Right lobe of liver (tissue), 6 donors: ENCODE measurements around the gene TRHDE. TPM values are rescaled to one million over a fixed set of nuclear protein-coding genes. Genes with fewer than 3 reads are reported as not detected.

Source experiments
- ATAC-seq, 4 donors: fragments of 200-7000 bp; cut with Tn5 transposase; one replicate each; pipeline ENCODE4 v1.9.1; 2020; ENCODE audit warnings: mild to moderate bottlenecking in 4 of 4, moderate library complexity in 4 of 4
- DNase-seq, 3 donors: peaks; one replicate each; pipeline ENCODE4 v3.0.0-alpha.2; 2020
- H3K27ac ChIP-seq, 3 donors: fragments of 200-600 bp; one replicate each; pipeline ENCODE4 v1.8.0; 2022
- H3K27me3 ChIP-seq, 2 donors: fragments of 200-600 bp; one replicate each; pipeline ENCODE4 v1.8.0; 2022
- H3K36me3 ChIP-seq, 4 donors: fragments of 200-600 bp; sonication (generic) in 1 of 4; one replicate each; pipeline versions ENCODE4 v1.5.1 to v1.8.0; 2017 to 2022; ENCODE audit warnings: control low read depth in 1 of 4
- H3K4me1 ChIP-seq, 4 donors: fragments of 200-600 bp; sonication (generic) in 1 of 4; one replicate each; pipeline versions ENCODE4 v1.5.1 to v1.8.0; 2017 to 2022; ENCODE audit warnings: control low read depth in 1 of 4
- H3K4me3 ChIP-seq, 3 donors: fragments of 200-600 bp; one replicate each; pipeline ENCODE4 v1.8.0; 2022
- H3K9me3 ChIP-seq, 4 donors: fragments of 200-600 bp; sonication (generic) in 1 of 4; one replicate each; pipeline versions ENCODE4 v1.5.1 to v1.8.0; 2017 to 2022; ENCODE audit warnings: control low read depth in 1 of 4
- POLR2A ChIP-seq: fragments of 450-650 bp; IDR thresholded peaks from one replicate; pipeline ENCODE4 v1.6.1; 2017; ENCODE audit warnings: antibody characterized with exemption, mild to moderate bottlenecking
- WGBS: methylation state at CpG from one replicate; pipeline ENCODE4 v1.1.6; 2018; ENCODE audit warnings: low coverage, low lambda C conversion rate; ENCODE audit not compliant: insufficient coverage; ENCODE audit errors: missing lambda C conversion rate; 5-methylcytosine and 5-hydroxymethylcytosine counted together
- intact Hi-C, 2 donors: fragments of 100-400 bp; cut with DNase I; formaldehyde crosslinking; loops; one replicate each; pipeline versions ENCODE4 v1.11.2 to v1.14.1; 2022
- total RNA-seq, 6 experiments: library from RNA; depleted of rRNA in 2 of 6; stranded (reverse); fragments of >200 nt in 2 of 6; fragmentation: NEBNext Ultra II Directional in 3 of 6; extraction: Animal tissue kit (Norgen Biotek cat#: 25700) in 3 of 6; gene quantifications; one replicate each; pipeline versions ENCODE4 v1.1.0 to v1.2.4, GENCODE V29; 2016 to 2023
- TF ChIP-seq, protein P1 (sequence below), 4 donors: fragments of 200-600 bp in 3 of 4; fragments of 450-650 bp in 1 of 4; IDR thresholded peaks; one replicate each; pipeline versions ENCODE4 v1.5.1 to v1.8.0; 2016 to 2022; ENCODE audit warnings: antibody characterized with exemption in 4 of 4, mild to moderate bottlenecking in 2 of 4
- donor health status: DM: no; HTN: yes; CAD: no.
- donor health status: DM: no; HTN: no; CAD: no.
- donor health status: DM: no; HTN: no; CAD: no.
- donor health status: DM: no; HTN: yes; CAD: no.
- donor health status: DM: no; HTN: yes; CAD: no.

TRHDE gene
- total RNA-seq, 6 experiments from 2014 or later = 0.10 to 4.3 (median 0.90) TPM

DNA sequence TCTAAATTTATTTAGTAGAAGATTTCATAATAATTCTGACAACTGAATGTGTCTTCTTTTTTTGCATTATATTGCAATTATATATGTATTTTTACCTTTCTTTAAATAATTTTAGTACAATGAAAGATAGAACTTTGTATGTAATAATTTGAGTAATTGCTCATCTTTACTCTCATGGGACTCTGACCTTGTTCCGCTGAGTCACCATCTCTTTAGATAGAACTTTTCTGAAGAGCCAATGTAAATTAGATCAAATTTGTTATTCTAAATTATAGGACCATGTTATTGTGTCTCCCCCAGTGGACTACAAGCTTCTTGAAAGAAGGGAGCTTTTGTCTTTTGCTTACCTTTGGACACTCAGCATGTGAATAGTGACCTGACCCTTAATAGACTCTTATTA, 96.1 kb downstream of the TRHDE start:
- H3K36me3 ChIP-seq = no peaks in the 10 kb centered on the region
- H3K9me3 ChIP-seq = no peaks in the 10 kb centered on the region
- intact Hi-C loops = no loop called here
- DNase-seq (no peak), ATAC-seq (peak in 2 of 4 donors; percentile 13 to 74)
- no peaks in the 10 kb centered on the region for H3K4me1 ChIP-seq
- WGBS = 78% methylated on average over 1 of the region's 1 CpG
- no peak overlapping the region for H3K27ac ChIP-seq
- H3K27me3 ChIP-seq = no peaks in the 10 kb centered on the region
- no peak for TF ChIP-seq POLR2A
- TF ChIP-seq, protein P1, sequence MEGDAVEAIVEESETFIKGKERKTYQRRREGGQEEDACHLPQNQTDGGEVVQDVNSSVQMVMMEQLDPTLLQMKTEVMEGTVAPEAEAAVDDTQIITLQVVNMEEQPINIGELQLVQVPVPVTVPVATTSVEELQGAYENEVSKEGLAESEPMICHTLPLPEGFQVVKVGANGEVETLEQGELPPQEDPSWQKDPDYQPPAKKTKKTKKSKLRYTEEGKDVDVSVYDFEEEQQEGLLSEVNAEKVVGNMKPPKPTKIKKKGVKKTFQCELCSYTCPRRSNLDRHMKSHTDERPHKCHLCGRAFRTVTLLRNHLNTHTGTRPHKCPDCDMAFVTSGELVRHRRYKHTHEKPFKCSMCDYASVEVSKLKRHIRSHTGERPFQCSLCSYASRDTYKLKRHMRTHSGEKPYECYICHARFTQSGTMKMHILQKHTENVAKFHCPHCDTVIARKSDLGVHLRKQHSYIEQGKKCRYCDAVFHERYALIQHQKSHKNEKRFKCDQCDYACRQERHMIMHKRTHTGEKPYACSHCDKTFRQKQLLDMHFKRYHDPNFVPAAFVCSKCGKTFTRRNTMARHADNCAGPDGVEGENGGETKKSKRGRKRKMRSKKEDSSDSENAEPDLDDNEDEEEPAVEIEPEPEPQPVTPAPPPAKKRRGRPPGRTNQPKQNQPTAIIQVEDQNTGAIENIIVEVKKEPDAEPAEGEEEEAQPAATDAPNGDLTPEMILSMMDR (IDR thresholded peaks at IDR 0.05) = no peak
- H3K4me3 ChIP-seq = no peak overlapping the region

DNA sequence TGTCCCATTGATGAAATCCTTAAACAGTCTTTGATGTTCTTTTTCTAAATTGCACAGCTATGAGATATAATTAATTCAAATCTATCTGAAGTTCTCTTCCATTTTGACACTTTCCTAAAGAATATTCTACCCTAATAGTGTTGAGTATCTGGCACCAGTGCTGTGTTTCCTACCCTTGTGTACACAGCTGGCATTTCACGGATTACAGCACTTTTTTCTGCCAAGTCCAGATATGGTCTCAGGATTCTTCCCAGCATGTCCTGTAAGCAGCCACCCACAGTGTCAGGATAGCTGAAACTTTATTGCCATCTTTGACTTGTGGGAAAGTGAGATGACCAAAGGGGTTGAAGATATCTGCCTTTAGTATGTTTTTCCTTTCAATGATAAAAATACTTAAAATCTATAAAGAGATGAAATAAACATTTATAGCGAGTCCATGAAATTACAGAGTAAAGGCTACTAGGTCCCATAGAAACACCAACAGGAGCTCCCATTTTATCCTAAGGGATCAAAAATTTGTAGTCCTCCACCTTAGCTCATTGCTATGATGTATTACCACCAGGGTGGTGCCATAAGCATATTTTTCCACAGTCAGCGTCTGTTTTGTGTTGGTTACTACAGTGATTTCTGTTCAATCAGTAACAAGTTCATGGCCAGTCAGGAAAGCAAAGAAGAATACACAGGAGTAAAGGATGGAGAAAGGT, 96.7 kb downstream of the TRHDE start:
- 45% methylated on average over 3 of the region's 3 CpGs for WGBS
- H3K27me3 ChIP-seq = no peaks in the 10 kb centered on the region
- intact Hi-C loops = no loop called here
- peak in 1 of 3 donors; percentile 42 for DNase-seq
- no peak overlapping the region for H3K27ac ChIP-seq
- no peaks in the 10 kb centered on the region for H3K9me3 ChIP-seq
- no peaks in the 10 kb centered on the region for H3K4me1 ChIP-seq
- H3K36me3 ChIP-seq = no peaks in the 10 kb centered on the region
- TF ChIP-seq POLR2A = no peak
- TF ChIP-seq, protein P1 (IDR thresholded peaks at IDR 0.05) = no peak
- peak; percentile 40 to 97 (median 86) for ATAC-seq
- no peak overlapping the region for H3K4me3 ChIP-seq

DNA sequence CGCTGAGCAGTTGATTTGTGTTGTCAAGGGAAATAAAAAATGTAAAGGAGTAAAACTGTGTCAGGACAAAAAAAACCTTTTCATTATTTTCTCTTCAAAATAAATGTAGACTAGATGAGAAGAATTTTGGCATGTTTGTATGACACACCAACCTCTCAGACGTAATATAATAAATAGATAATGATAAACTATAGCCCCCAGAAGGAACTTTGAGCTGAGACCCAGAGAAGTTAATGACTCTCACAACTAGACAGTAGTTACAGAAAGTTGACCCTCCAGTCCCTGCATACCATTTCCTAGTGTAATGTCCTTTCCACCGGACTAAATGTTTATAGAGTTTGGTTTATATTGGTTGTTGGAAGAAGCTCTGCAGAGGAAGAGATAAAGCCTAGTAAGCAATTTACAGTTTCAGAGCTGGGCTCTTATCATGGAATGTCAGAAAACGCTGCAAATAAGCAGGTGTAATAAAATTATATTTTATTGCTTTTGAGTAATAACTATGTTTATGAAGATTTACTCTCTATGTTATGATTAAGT, 97.3 kb downstream of the TRHDE start:
- Histone ChIP-seq H3K4me3 (no peak overlapping the region), H3K36me3 (no peaks in the 10 kb centered on the region), H3K27ac (no peak overlapping the region), H3K27me3 (no peaks in the 10 kb centered on the region), H3K4me1 (no peaks in the 10 kb centered on the region), H3K9me3 (no peaks in the 10 kb centered on the region)
- DNase-seq (no peak), ATAC-seq (no peak)
- intact Hi-C loops = no loop called here
- TF ChIP-seq, protein P1 (IDR thresholded peaks at IDR 0.05) = no peak
- no peak for TF ChIP-seq POLR2A
- 32% methylated on average over 4 of the region's 4 CpGs for WGBS

DNA sequence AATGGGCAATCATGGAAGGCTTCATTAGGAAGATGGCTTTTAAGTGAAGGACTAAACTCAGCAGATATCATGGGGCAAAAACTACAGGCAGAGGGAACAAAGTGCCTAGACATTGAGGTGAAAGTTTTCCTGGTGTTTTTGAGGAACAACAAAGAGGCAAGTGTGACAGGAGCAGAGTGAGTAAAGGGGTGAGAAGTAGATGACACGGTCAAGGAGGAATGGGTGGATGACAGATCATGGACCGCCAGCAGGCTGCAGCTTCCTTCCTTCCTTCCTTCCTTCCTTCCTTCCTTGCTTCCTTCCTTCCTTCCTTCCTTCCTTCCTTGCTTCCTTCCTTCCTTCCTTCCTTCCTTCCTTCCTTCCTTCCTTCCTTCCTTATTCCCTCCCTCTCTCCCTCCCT, 108.3 kb downstream of the TRHDE start:
- intact Hi-C loops = no loop called here
- Histone ChIP-seq H3K27me3 (no peaks in the 10 kb centered on the region), H3K4me1 (no peaks in the 10 kb centered on the region), H3K27ac (no peak overlapping the region), H3K4me3 (no peak overlapping the region), H3K9me3 (no peaks in the 10 kb centered on the region), H3K36me3 (no peaks in the 10 kb centered on the region)
- no peak for TF ChIP-seq POLR2A
- TF ChIP-seq, protein P1 (IDR thresholded peaks at IDR 0.05) = no peak
- DNase-seq (no peak), ATAC-seq (no peak)
- 66% methylated on average over 2 of the region's 2 CpGs for WGBS
